GM18909 (cell line): ENCODE measurements around the gene ADM5.
"Not testable (repeated sequence)": the region's sequence is repeated elsewhere in the genome, so short reads cannot be mapped to it uniquely, and the experiment has no call there.

Experiments
- ATAC-seq: cut with Tn5 transposase; IDR thresholded peaks from one replicate; pipeline ENCODE4 v1.9.1; 2021; ENCODE audit warnings: mild to moderate bottlenecking; ENCODE audit not compliant: unreplicated experiment, poor library complexity

Gene ADM5

GRCh38 chr19:49696115-49696514, 6.7 kb downstream of the ADM5 start:
- ATAC-seq = no peak

GRCh38 chr19:49696865-49697264, 7.5 kb downstream of the ADM5 start:
- no peak for ATAC-seq

GRCh38 chr19:49699364-49699763, 10.0 kb downstream of the ADM5 start:
- ATAC-seq = no peak

- no peak for ATAC-seq
Measured at GRCh38 chr19:49700563-49700962, 11.2 kb downstream of the ADM5 start.

DNA sequence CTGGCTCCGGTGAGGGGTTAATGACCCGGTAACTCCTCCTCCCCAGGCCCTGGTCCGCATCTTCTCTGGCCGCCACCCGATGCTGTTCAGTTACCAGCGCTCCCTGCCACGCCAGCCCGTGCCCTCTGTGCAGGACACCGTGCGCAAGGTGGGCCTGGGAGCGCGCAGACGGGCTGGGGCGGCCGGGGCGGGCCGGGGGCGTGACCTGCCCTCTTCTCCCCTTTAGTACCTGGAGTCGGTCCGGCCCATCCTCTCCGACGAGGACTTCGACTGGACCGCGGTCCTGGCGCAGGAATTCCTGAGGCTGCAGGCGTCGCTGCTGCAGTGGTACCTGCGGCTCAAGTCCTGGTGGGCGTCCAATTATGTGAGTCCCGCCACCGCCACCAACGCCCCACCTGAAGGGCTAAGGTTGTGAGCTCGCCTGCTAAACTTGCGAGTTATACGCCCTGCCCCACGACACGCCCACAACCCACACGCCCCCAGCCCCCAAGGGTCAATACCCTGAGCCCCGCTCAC, 11.9 kb downstream of the ADM5 start:
- no peak for ATAC-seq

GRCh38 chr19:49704888-49705642, 15.7 kb downstream of the ADM5 start:
- ATAC-seq = no peak

DNA sequence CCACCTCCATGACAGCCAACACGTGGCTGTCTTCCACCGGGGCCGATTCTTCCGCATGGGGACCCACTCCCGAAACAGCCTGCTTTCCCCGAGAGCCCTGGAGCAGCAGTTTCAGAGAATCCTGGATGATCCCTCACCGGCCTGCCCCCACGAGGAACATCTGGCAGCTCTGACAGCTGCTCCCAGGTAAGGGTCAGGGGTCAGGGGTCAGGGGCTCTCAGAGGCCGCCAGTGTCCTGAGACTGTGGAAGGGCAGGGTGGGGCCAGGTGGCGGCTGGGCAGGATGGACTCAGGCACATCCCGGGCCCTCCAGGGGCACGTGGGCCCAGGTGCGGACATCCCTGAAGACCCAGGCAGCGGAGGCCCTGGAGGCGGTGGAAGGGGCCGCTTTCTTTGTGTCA, 16.5 kb downstream of the ADM5 start:
- no peak for ATAC-seq

DNA sequence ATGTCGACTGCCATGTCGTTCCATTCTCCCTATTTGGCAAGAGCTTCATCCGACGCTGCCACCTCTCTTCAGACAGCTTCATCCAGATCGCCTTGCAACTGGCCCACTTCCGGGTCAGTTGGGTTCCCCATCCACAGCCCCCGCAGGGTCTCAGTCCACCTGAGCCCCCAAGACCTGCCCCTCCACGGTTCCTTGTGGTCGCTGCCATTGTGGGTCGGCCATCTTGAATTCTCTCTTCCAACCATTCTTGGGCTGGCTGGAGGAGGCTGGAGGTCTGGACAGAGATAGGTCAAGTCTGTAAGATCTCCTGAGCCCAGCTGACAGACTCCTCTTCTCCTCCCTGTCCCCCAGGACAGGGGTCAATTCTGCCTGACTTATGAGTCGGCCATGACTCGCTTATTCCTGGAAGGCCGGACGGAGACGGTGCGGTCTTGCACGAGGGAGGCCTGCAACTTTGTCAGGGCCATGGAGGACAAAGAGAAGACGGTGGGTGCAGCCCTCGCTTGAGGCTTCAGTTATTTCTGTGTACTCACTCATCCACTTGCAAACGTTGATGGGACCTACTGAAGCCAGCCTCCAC, 21.1 kb downstream of the ADM5 start:
- ATAC-seq = no peak

GRCh38 chr19:49712397-49712859, 23.0 kb downstream of the ADM5 start:
- ATAC-seq = no peak

GRCh38 chr19:49713236-49713845, 23.9 kb downstream of the ADM5 start:
- no peak for ATAC-seq

GRCh38 chr19:49716154-49716553, 26.8 kb downstream of the ADM5 start:
- ATAC-seq = no peak

- ATAC-seq = no peak
Measured at GRCh38 chr19:49718511-49718910, 29.1 kb downstream of the ADM5 start.

- no peak for ATAC-seq
Measured at GRCh38 chr19:49718991-49719390, 29.6 kb downstream of the ADM5 start.

- ATAC-seq = not testable (repeated sequence)
Measured at GRCh38 chr19:49719420-49719819, 30.0 kb downstream of the ADM5 start.

DNA sequence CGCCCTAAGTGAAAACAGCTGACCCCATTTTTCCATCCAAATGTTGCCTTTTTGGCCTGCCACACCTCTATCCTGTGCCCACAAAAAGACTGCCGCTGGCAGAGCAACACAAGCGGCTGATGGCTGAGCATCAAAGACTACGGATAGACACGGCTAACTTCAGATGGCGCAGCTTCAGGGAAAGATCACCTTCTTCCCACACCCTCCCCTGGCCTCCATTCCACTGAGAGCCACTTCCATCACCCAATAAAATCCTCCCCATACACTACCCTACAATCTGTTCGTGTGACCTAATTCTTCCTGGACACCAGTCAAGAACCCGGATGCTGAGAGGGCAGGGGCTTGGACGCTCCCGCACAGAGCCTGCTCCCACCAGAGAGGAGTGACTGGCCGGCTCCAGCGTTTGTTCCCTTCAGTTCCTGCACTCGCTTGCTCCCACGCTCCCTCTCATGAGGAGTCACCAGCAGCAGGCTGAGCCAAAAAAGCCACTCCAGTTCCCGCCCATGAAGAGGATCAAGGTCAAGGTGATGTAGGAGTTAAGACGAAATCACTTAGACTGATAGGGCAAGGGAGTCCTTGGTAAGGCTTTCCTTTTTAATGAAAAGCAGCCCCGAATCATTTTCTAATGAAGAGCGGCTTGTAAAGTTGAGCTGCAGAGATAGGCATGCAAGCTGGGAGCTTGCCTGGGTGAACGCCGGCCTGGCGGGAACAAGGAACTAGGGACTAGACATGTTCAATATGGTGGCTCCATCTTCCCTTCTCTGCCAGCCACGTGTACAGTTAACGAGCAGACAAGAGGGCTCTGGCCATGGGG, 38.0 kb downstream of the ADM5 start:
- ATAC-seq = no peak

DNA sequence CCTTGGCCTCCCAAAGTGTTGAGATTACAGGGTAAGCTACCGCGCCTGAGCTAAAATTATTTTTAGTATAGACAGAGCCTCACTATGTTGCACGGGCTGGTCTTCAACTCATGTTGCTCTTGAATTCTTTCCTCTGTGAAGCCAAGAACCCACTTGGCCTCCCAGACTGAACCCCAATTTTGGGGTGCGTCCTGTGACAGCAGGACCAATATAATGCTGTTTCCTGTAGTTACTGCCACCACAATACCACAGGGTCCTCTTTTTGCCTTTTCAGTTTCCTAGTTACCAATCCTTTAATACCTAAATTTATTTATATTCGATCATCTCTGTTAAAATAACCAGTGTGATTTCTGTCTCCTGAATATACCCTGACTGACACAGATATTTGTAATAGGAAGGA, 40.8 kb downstream of the ADM5 start:
- ATAC-seq = no peak

- no peak for ATAC-seq
Measured at GRCh38 chr19:49738268-49738667, 48.9 kb downstream of the ADM5 start.

GRCh38 chr19:49739098-49739497, 49.7 kb downstream of the ADM5 start:
- no peak for ATAC-seq

GRCh38 chr19:49739933-49740332, 50.5 kb downstream of the ADM5 start:
- ATAC-seq = no peak
